HG02981 (cell line): ENCODE results near the gene NUTM1.

Source experiments
- ATAC-seq: cut with Tn5 transposase; IDR thresholded peaks from one replicate; pipeline ENCODE4 v1.9.1; 2021; ENCODE audit warnings: mild to moderate bottlenecking, moderate library complexity; ENCODE audit not compliant: unreplicated experiment

Gene NUTM1

GRCh38 chr15:34342737-34343575 is at the start of gene NUTM1, which contains the start of gene NOP10:
Gene NUTM1 (plus strand): TSS chr15:34343315. CDS start chr15:34343697, 382 bp downstream.
Gene NOP10 (minus strand): TSS chr15:34343136. CDS start chr15:34343073, 63 bp downstream.
- peak; percentile 90 for ATAC-seq

- no peak for ATAC-seq
Observed at GRCh38 chr15:34297059-34297458, 46.1 kb upstream of the NUTM1 start.

- ATAC-seq = no peak
Observed at GRCh38 chr15:34301058-34301457, 42.1 kb upstream of the NUTM1 start.

- no peak for ATAC-seq
Observed at GRCh38 chr15:34304613-34305012, 38.5 kb upstream of the NUTM1 start.

- no peak for ATAC-seq
Observed at GRCh38 chr15:34311563-34311962, 31.6 kb upstream of the NUTM1 start.

- no peak for ATAC-seq
Observed at GRCh38 chr15:34314491-34315490, 28.3 kb upstream of the NUTM1 start.

GRCh38 chr15:34318277-34319079 is 24.6 kb upstream of the NUTM1 start:
- peak; percentile 57 for ATAC-seq

GRCh38 chr15:34323217-34323616 is 19.9 kb upstream of the NUTM1 start:
- ATAC-seq = no peak

GRCh38 chr15:34324933-34325332 is 18.2 kb upstream of the NUTM1 start:
- no peak for ATAC-seq

- no peak for ATAC-seq
Observed at GRCh38 chr15:34325368-34325767, 17.7 kb upstream of the NUTM1 start.

- ATAC-seq = no peak
Observed at GRCh38 chr15:34327906-34328305, 15.2 kb upstream of the NUTM1 start.

- ATAC-seq = no peak
Observed at GRCh38 chr15:34329006-34329405, 14.1 kb upstream of the NUTM1 start.

GRCh38 chr15:34330279-34330678 is 12.8 kb upstream of the NUTM1 start:
- ATAC-seq = no peak

- no peak for ATAC-seq
Observed at GRCh38 chr15:34331809-34332208, 11.3 kb upstream of the NUTM1 start.

- ATAC-seq = no peak
Observed at GRCh38 chr15:34332553-34333120, 10.5 kb upstream of the NUTM1 start.

GRCh38 chr15:34334672-34335071 is 8.4 kb upstream of the NUTM1 start:
- ATAC-seq = no peak

- no peak for ATAC-seq
Observed at GRCh38 chr15:34335176-34336032, 7.7 kb upstream of the NUTM1 start.

- no peak for ATAC-seq
Observed at GRCh38 chr15:34336231-34336990, 6.7 kb upstream of the NUTM1 start.
